ENCODE results near the gene CDYL2.

Gene CDYL2

DNA sequence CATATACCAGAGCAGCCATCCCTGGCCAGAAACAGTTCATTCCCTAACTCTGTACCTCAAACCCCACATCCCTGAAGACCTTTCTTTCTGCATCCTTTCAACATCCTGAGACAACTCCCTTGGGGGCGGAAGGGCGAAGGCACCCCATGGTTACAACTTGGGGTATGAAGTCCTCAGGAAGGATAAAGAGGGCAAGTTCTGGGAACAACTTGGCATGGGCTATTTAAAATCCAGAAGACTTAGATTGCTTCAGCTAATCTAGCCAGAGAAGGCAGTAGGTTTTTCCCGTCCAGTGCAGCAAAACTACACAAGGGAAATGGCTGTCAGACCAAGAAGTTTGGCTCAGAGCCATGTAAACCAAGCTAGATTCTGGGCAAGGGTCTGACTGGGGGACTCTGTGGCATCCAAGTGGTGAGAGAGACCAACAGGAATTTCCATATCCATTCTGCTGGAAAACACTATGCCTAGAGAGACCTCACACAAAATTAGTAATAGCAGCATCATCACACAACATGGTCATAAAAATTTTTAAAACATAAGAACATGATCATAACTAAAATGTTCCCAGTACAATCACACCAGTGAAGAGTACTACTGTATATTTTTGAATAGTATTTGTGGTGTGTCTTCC is 113.2 kb downstream of the CDYL2 start:
- Histone ChIP-seq H3K9me3 (ENCODE audit: control insufficient read depth, insufficient read depth, low read depth, low read length) (no peaks in the 10 kb centered on the region), H3K27me3 (ENCODE audit: control insufficient read depth, insufficient read depth, low read length) (no peaks in the 10 kb centered on the region), H3K27ac (ENCODE audit: low read depth, low read length) (no peak overlapping the region), H3K9ac (ENCODE audit: low read length) (no peak overlapping the region), H3K36me3 (ENCODE audit: control insufficient read depth, insufficient read depth, low read length) (no peaks in the 10 kb centered on the region), H3K4me3 (ENCODE audit: low read depth, low read length) (no peak overlapping the region), H3K4me1 (ENCODE audit: control insufficient read depth, insufficient read depth, low read length) (no peaks in the 10 kb centered on the region; the same call in 1 of the 2 replicates)

- H3K27me3 ChIP-seq (ENCODE audit: control insufficient read depth, insufficient read depth, low read length), result no peaks in the 10 kb centered on the region
- no peaks in the 10 kb centered on the region for H3K9me3 ChIP-seq (ENCODE audit: control insufficient read depth, insufficient read depth, low read depth, low read length)
- no peak overlapping the region for H3K4me3 ChIP-seq (ENCODE audit: low read depth, low read length)
- no peak overlapping the region for H3K9ac ChIP-seq (ENCODE audit: low read length)
- no peaks in the 10 kb centered on the region; the same call in 1 of the 2 replicates for H3K4me1 ChIP-seq (ENCODE audit: control insufficient read depth, insufficient read depth, low read length)
- no peaks in the 10 kb centered on the region for H3K36me3 ChIP-seq (ENCODE audit: control insufficient read depth, insufficient read depth, low read length)
- H3K27ac ChIP-seq (ENCODE audit: low read depth, low read length), result no peak overlapping the region
Measured at GRCh38 chr16:80689487-80689886, 114.9 kb downstream of the CDYL2 start.

DNA sequence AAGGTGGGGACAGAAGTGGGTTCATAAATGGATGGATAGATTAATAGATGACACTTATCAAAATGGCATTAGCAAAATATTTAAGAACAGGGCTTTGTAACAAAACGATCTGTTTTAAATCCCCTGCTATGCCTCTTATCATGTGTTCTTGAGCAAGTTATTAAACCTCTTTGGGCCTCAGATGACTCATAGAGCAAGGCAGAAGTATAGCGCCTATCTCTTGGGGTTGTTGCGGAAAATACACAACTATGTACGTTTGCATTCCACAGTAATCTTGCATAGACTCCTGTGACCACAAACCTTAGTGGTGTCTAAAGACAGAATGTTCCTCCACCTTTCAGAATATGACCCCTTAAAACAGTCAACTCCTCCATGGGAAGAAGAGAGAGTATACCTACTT is 116.8 kb downstream of the CDYL2 start:
- no peaks in the 10 kb centered on the region for H3K36me3 ChIP-seq (ENCODE audit: control insufficient read depth, insufficient read depth, low read length)
- no peak overlapping the region for H3K9ac ChIP-seq (ENCODE audit: low read length)
- H3K4me3 ChIP-seq (ENCODE audit: low read depth, low read length), result no peak overlapping the region
- no peak overlapping the region for H3K27ac ChIP-seq (ENCODE audit: low read depth, low read length)
- H3K4me1 ChIP-seq (ENCODE audit: control insufficient read depth, insufficient read depth, low read length), result no peaks in the 10 kb centered on the region; the same call in 1 of the 2 replicates
- H3K27me3 ChIP-seq (ENCODE audit: control insufficient read depth, insufficient read depth, low read length), result no peaks in the 10 kb centered on the region
- no peaks in the 10 kb centered on the region for H3K9me3 ChIP-seq (ENCODE audit: control insufficient read depth, insufficient read depth, low read depth, low read length)

DNA sequence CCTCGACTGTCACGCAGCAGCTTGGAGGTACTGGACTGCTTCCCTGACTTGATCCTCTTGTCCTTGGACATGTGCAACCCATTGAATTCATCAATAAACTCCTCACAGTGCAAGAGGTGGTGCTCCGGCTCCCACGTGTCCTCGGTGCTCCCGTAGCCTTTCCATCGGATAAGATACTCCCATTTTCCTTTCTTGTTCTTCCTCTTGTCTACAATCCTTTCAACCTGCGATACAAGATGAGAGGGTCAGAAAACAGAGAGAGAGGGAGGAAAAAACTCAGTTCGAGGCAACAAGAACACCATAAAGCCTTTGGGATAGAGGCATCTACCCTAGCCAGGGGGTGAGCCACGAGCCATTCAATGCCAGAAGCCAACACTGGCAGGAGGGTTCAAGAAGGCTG is 119.5 kb downstream of the CDYL2 start:
- Histone ChIP-seq H3K4me3 (ENCODE audit: low read depth, low read length) (no peak overlapping the region), H3K9ac (ENCODE audit: low read length) (no peak overlapping the region), H3K27ac (ENCODE audit: low read depth, low read length) (no peak overlapping the region), H3K36me3 (ENCODE audit: control insufficient read depth, insufficient read depth, low read length) (no peaks in the 10 kb centered on the region), H3K9me3 (ENCODE audit: control insufficient read depth, insufficient read depth, low read depth, low read length) (no peaks in the 10 kb centered on the region), H3K27me3 (ENCODE audit: control insufficient read depth, insufficient read depth, low read length) (no peaks in the 10 kb centered on the region), H3K4me1 (ENCODE audit: control insufficient read depth, insufficient read depth, low read length) (no peaks in the 10 kb centered on the region)

DNA sequence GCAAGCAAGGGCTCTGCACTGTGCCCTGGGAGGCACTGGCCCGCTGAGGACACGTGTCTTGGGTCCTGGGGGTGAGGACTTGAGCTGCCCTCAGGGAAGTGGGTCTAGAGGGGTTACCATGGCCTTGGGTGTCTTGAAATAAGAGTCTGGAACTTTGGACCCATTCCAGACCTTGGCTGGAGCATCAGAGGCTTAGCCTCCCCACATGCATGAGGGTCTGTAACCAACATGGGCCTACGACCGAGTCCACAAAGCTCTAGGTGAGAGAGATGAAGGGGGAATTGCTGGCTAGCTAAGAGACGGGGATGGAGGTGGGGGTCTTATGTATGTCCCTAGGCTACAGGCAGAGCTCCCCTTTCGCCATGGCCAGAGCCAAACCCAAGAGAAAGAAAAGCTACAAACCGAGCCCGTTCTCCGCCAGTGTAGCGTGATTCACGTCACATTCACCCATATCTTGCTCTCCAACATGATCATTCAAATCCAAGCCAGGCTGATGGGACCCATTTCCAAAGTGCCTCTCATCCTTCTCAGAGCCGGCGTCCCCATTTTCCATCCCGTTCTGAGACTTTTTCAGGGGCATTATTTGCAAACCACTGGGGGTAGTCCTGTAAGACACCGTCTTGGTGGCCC is 120.1 kb downstream of the CDYL2 start:
- Histone ChIP-seq H3K27ac (ENCODE audit: low read depth, low read length) (no peak overlapping the region), H3K9ac (ENCODE audit: low read length) (no peak overlapping the region), H3K27me3 (ENCODE audit: control insufficient read depth, insufficient read depth, low read length) (no peaks in the 10 kb centered on the region), H3K4me3 (ENCODE audit: low read depth, low read length) (no peak overlapping the region), H3K4me1 (ENCODE audit: control insufficient read depth, insufficient read depth, low read length) (no peaks in the 10 kb centered on the region), H3K36me3 (ENCODE audit: control insufficient read depth, insufficient read depth, low read length) (no peaks in the 10 kb centered on the region), H3K9me3 (ENCODE audit: control insufficient read depth, insufficient read depth, low read depth, low read length) (no peaks in the 10 kb centered on the region)

- H3K36me3 ChIP-seq (ENCODE audit: control insufficient read depth, insufficient read depth, low read length), result no peaks in the 10 kb centered on the region
- no peak overlapping the region for H3K27ac ChIP-seq (ENCODE audit: low read depth, low read length)
- H3K9ac ChIP-seq (ENCODE audit: low read length), result no peak overlapping the region
- H3K4me3 ChIP-seq (ENCODE audit: low read depth, low read length), result no peak overlapping the region
- H3K4me1 ChIP-seq (ENCODE audit: control insufficient read depth, insufficient read depth, low read length), result no peaks in the 10 kb centered on the region
- H3K9me3 ChIP-seq (ENCODE audit: control insufficient read depth, insufficient read depth, low read depth, low read length), result no peaks in the 10 kb centered on the region
- H3K27me3 ChIP-seq (ENCODE audit: control insufficient read depth, insufficient read depth, low read length), result no peaks in the 10 kb centered on the region
Measured at GRCh38 chr16:80683646-80684045, 120.8 kb downstream of the CDYL2 start.

GRCh38 chr16:80682421-80683070 is 121.9 kb downstream of the CDYL2 start:
- H3K36me3 ChIP-seq (ENCODE audit: control insufficient read depth, insufficient read depth, low read length), result no peaks in the 10 kb centered on the region
- no peak overlapping the region for H3K9ac ChIP-seq (ENCODE audit: low read length)
- no peaks in the 10 kb centered on the region for H3K27me3 ChIP-seq (ENCODE audit: control insufficient read depth, insufficient read depth, low read length)
- no peaks in the 10 kb centered on the region for H3K9me3 ChIP-seq (ENCODE audit: control insufficient read depth, insufficient read depth, low read depth, low read length)
- no peak overlapping the region for H3K27ac ChIP-seq (ENCODE audit: low read depth, low read length)
- no peaks in the 10 kb centered on the region for H3K4me1 ChIP-seq (ENCODE audit: control insufficient read depth, insufficient read depth, low read length)
- H3K4me3 ChIP-seq (ENCODE audit: low read depth, low read length), result no peak overlapping the region

GRCh38 chr16:80681436-80681835 is 123.0 kb downstream of the CDYL2 start:
- no peaks in the 10 kb centered on the region for H3K27me3 ChIP-seq (ENCODE audit: control insufficient read depth, insufficient read depth, low read length)
- H3K9me3 ChIP-seq (ENCODE audit: control insufficient read depth, insufficient read depth, low read depth, low read length), result no peaks in the 10 kb centered on the region
- H3K4me1 ChIP-seq (ENCODE audit: control insufficient read depth, insufficient read depth, low read length), result no peaks in the 10 kb centered on the region
- no peak overlapping the region for H3K4me3 ChIP-seq (ENCODE audit: low read depth, low read length)
- H3K27ac ChIP-seq (ENCODE audit: low read depth, low read length), result no peak overlapping the region
- H3K9ac ChIP-seq (ENCODE audit: low read length), result no peak overlapping the region
- H3K36me3 ChIP-seq (ENCODE audit: control insufficient read depth, insufficient read depth, low read length), result no peaks in the 10 kb centered on the region

DNA sequence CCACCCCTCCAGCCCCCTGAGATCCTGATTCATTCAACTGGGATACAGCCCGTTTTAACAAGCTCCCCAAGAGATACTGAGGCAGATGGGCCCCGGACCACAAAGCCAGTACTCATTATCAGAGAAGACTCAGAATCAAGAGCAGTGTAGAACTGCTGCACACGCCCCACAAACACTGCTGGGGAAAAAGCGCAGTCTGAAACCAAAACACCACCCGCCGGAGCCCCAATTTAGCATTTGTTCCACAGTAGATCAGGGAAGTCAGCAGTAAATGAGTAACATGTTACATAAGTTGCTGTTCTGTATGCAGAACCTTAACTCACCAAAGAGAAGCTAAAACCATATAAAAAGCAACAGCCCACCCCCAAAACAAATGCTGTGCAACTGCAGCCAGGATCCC is 123.6 kb downstream of the CDYL2 start:
- Histone ChIP-seq H3K27me3 (ENCODE audit: control insufficient read depth, insufficient read depth, low read length) (no peaks in the 10 kb centered on the region), H3K27ac (ENCODE audit: low read depth, low read length) (no peak overlapping the region), H3K4me3 (ENCODE audit: low read depth, low read length) (no peak overlapping the region), H3K9me3 (ENCODE audit: control insufficient read depth, insufficient read depth, low read depth, low read length) (no peaks in the 10 kb centered on the region), H3K9ac (ENCODE audit: low read length) (no peak overlapping the region), H3K36me3 (ENCODE audit: control insufficient read depth, insufficient read depth, low read length) (no peaks in the 10 kb centered on the region), H3K4me1 (ENCODE audit: control insufficient read depth, insufficient read depth, low read length) (no peaks in the 10 kb centered on the region)

GRCh38 chr16:80680046-80680445 is 124.4 kb downstream of the CDYL2 start:
- no peak overlapping the region for H3K4me3 ChIP-seq (ENCODE audit: low read depth, low read length)
- H3K9ac ChIP-seq (ENCODE audit: low read length), result no peak overlapping the region
- H3K4me1 ChIP-seq (ENCODE audit: control insufficient read depth, insufficient read depth, low read length), result no peaks in the 10 kb centered on the region
- H3K36me3 ChIP-seq (ENCODE audit: control insufficient read depth, insufficient read depth, low read length), result no peaks in the 10 kb centered on the region
- no peaks in the 10 kb centered on the region for H3K9me3 ChIP-seq (ENCODE audit: control insufficient read depth, insufficient read depth, low read depth, low read length)
- H3K27ac ChIP-seq (ENCODE audit: low read depth, low read length), result no peak overlapping the region
- H3K27me3 ChIP-seq (ENCODE audit: control insufficient read depth, insufficient read depth, low read length), result no peaks in the 10 kb centered on the region

DNA sequence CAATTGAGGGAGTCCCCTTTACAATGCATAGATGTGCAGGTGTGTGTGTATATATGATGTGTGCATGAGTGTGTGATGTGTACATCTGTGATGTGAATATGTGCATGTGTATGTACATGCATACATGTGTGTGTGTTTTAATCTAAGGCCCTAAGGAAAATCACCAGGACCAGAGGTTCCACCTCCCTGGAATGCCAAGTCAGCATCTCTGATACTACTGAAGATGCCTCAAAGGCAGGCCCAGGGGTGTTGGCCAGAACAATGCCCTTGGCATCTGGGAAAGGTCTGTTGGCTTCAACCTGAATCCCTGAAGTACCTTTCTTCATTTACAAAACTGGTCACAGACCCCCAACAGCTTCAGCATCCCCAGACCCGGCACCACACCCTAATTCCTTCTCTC is 129.5 kb downstream of the CDYL2 start:
- Histone ChIP-seq H3K9me3 (ENCODE audit: control insufficient read depth, insufficient read depth, low read depth, low read length) (no peaks in the 10 kb centered on the region), H3K36me3 (ENCODE audit: control insufficient read depth, insufficient read depth, low read length) (no peaks in the 10 kb centered on the region), H3K4me3 (ENCODE audit: low read depth, low read length) (no peak overlapping the region), H3K9ac (ENCODE audit: low read length) (no peak overlapping the region), H3K27me3 (ENCODE audit: control insufficient read depth, insufficient read depth, low read length) (no peaks in the 10 kb centered on the region), H3K4me1 (ENCODE audit: control insufficient read depth, insufficient read depth, low read length) (peaks cover 4% of the 10 kb centered on the region; the same call in 1 of the 2 replicates), H3K27ac (ENCODE audit: low read depth, low read length) (no peak overlapping the region)

Data from HUES6 (cell line).